GM19351 (cell line): ENCODE measurements around the gene AP1G2.
A peak's percentile ranks its signal among the peaks of the same experiment; 100 is the strongest.

Experiments
- ATAC-seq: cut with Tn5 transposase; IDR thresholded peaks from one replicate; pipeline ENCODE4 v1.9.1; 2021; ENCODE audit warnings: mild to moderate bottlenecking, moderate library complexity; ENCODE audit not compliant: unreplicated experiment

Gene AP1G2

DNA sequence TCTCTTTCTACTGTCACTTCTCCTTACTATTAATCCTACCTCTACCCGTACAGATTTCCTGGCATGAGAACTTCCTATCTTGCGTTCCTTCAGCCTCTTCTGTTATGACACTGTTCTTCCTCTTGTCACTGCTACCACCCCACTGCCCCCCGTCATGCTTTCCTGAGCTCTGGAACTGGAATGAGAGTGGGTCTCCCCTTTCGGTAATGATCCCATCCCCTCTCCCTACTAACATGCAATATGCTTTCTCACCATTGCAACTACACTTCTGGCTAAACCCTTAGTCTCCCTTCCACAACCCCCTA, 4.9 kb upstream of the AP1G2 start:
- no peak for ATAC-seq

DNA sequence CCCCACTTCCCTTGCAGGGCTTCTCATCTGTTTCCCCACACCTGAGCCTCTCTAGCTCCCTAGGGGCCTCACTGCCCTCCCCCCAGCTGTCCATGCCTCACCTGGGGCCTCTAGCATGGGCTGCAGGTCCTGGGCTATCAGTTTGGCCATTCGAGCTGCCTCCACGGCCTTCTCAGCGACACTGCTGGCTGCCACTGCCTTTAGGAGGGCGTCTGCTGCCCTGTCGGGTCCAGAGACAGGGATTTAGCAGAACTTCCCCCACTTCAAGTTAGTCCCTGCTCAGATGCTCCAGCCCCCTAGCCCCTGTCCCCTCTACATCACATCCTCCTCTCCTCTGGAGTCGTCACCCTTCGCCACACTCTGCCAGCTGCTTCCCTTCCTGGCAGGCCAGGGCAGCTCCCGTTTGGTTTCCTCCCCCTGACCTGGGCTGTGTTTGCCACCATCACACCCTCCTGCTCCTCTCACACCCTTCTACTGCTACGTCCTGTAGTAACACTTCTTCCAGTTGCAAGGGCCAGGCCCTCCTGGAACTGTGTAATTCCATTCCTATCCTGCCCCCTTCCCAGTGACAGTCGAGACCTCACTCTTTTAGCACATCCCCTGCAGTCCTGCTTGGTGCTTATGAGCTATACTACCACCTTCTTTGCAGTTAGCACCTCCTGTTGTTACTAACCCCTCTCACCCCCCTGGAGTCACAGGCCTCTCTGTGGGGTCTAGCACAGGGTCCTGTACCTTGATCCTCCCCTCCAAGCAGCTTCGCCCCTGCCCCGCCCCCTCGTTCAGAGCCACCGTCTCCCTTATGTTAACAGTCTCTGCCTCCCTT, 4.3 kb upstream of the AP1G2 start:
- ATAC-seq, result no peak

GRCh38 chr14:23570806-23571483, 3.4 kb upstream of the AP1G2 start:
- ATAC-seq, result no peak

DNA sequence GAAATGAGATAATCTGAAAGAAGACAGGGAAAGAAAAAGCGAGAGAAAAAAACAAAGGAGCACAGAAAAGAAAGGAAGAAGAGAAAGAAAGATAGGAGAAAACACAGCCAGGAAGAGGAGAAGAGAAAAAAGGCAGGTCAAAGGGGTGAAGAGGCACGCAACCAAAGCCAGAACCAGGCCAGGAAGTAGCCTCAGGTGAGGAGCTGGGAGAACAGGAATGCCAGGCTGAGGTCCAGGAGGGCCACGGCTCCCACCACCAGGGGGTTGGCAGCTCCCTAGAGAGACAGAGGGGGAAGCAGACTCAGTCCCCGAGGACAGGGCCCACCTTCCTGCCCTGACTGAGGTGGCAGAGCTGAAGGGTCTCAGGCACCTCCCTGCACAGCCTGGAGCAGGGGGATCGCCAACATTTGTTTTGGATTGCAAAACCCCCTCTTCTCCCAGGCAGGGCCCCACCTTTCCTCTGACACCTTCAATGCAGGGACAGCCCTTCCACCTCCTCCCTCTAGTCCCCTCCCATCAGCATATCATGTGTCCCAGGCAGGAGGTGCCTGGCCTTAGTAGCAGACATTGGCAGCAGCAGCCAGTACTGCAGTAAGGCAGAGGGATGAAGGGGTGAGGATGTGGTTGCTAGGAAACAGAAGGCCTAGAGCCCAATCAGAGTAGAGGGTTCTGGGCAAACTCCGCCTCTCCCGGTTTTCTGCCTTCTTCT, 2.0 kb upstream of the AP1G2 start:
- no peak for ATAC-seq

GRCh38 chr14:23568600-23569331, 1.2 kb upstream of the AP1G2 start:
- no peak for ATAC-seq

- ATAC-seq, result no peak
Measured at GRCh38 chr14:23568021-23568599, 519 bp upstream of the AP1G2 start.

DNA sequence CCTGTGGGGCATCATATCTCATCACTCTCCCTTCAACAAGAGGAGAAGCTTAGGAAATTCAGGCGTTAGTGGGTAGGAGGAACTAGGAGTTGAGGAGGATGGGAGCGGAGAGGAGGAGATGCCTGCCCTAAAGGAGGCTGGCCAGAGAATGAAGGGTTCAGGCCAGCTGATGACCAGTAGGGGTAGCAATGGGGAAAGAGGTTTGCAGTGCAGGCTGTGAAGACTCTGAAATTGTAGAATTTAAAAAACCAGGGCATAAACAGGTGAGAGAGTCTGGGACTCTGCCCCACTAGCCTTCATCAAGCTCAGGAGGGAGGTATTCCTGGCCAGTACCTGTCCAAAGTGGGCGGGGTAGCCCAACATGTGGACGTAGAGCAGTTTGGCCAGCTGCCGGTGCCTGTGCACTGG, 809 bp downstream of the AP1G2 start:
- peak; percentile 9 for ATAC-seq

DNA sequence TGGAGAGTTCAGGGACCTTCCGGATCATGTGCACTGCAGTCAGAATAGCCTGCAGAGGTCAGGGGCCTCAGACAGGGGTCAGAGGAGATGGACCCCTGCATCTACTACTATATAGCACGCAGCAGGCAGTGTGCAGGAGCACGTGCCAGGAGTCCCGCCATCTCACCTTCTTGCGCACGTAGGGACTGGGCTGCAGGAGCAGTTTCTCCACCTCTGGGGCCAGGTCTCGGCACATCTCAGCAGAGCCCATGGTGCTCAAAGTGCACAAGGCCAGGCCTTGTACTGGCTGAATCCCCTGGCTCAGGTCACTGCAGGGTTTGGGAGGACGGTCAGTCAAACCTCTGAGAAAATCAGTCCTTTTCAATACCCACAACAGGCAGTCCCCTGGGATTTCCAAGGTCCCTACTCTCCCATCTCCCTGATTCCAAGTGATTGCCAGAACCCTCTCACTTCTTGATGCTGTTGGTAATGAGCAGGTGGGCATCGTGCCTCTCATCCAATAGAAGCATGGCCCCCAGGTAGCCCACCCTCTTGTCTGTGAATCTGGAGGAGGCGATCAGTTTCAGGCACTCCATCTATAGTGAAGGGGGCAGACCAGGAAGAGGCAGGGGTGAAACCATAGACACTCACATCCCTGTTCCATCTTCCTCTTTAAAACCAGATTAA, 1.3 kb downstream of the AP1G2 start:
- ATAC-seq, result no peak

DNA sequence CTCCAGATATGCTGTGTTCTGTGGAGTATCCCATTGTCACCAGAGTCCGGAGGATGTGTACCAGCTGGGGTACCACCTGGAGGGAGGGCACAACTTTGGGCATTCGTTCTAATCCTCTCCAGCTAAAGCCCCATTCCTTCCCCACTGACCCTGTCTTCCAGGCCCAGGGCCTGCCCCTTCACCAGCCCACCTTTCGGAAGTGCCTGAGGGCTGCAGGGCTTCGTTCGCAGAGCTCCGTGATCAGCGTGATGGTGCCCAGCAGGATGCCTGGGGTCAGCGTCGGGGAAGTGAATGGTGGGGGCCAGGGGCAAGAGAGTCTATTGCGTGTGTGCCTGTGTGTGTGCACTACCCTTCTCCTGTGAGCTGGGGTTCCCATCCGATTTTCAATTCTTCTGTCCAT, 2.0 kb downstream of the AP1G2 start:
- no peak for ATAC-seq

GRCh38 chr14:23564876-23565275, 2.7 kb downstream of the AP1G2 start:
- ATAC-seq, result no peak

DNA sequence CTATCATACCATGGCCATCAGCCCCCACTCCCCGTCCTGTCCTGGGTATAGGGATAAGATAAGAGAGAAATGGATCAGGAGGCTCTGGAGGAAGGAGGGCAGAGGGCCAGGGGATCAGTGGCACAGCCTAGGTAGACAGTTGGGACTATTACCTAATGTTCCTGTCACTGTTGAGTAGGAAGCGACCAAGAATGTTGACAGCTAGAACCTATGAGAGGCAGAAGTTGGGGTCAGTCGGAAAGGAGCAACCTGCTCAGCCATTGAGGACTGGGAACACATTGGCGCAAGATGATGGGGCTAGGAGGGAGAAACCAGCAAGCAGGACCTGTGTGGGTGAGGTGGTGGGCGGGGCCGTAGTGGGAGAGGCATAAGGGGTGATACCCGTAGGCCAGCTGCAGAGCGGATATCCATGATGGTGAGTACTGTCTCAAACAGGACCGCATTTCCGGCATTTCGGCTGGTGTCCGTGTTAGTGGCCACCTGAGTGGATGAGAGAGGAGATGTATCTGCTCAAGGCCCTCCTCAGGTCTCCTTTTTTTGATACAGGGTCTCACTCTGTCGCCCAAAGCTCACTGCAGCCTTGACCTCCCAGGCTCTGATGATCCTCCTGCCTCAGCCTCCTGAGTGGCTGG, 3.3 kb downstream of the AP1G2 start:
- no peak for ATAC-seq

DNA sequence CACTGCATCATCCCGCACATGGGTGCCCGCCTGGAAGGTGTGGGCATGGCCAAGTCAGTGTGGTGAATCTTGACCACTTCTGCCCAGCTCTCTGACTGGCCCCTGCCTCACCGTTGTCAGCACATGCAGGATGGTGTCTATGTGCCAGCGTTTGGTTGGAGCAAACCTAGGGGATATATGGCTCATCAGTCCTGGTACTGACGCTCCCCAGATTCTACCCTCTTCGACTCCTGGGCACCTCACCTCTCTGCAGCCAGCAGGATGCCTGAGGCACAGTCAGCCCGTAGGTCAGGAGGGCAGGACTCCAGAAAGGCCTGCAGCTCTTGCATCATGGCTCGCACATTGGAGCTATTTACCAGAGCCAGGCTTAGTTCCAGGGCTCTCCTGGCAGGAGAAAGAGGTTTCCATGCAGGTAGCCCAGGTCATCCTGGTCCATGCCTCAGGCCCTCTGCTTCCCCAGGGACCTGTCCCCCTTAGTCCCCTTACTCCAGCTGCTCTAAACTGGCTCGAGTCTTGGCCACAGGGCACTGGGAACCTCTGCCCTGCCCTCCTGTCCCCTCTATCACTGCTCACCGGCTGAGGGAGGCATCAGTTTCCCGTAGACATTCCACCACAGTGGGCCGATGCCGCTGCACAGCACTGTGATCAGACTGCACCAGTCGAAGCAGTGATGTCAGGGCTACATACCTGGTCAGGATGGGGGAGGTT, 4.0 kb downstream of the AP1G2 start:
- ATAC-seq, result no peak

- ATAC-seq, result no peak
Measured at GRCh38 chr14:23562822-23563472, 4.6 kb downstream of the AP1G2 start.

- ATAC-seq, result no peak
Measured at GRCh38 chr14:23561873-23562821, 5.4 kb downstream of the AP1G2 start.

DNA sequence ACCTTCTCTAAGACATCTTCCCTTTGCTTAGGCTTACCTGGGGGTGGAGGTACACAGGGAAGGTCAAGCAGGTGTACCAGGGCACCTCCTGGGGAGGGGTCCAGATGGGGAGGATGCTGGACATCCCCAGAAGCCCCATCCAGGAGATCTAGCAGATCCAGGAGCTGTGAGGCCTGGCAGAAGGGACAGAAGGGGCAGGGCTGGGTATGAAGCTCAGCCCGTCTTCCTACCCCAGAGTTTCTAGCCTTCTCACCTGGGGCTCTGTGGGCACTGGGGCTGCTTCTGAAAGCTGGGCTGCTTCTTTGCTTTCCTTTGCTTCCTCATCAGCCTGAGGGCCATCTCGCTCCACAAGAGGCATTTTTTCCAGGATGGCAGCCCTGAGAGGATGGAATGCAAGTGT, 6.3 kb downstream of the AP1G2 start:
- no peak for ATAC-seq

GRCh38 chr14:23559926-23560520, 7.6 kb downstream of the AP1G2 start:
- ATAC-seq, result no peak
